ENCODE measurements around the gene EIF6. TPM values are rescaled to one million over a fixed set of nuclear protein-coding genes. Genes with fewer than 3 reads are reported as not detected.
A peak's percentile ranks its signal among the peaks of the same experiment; 100 is the strongest.

The EIF6 gene
- polyA plus RNA-seq, 3 donors, result 94.3 to 222 (median 190) TPM

DNA sequence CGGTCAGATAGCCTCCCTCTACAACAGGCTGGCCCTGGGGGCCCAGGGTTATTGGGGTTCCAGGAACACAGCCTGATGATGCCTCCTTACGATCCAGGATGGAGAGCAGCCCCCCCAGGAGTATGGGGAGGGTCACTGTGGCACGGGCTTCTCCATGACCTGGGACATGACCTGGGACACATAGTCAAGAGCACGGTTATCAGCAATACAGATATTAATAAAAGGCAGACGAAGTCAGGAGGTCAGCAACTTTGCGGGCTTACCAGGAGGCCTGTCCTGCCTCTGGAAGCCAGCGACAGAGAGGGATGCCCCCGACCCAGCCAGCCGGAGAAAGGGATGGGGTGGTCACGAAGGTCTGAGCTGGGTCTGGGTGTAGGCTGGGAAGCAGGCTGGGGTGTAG lies 7.4 kb downstream of the EIF6 start:
- peaks cover 35 to 60% of the 10 kb centered on the region in 2 donors for H3K36me3 ChIP-seq (replicated peaks in 1 of 2; ENCODE audit: control insufficient read depth in 1 of 2, insufficient read depth in 2 of 2, low read length in 2 of 2)
- intact Hi-C loops (cut with micrococcal nuclease), result loop anchor here in 1 of 2 donors (10.0 kb wide), 1 partner anchor 132 kb away; the partner anchor contains the start of gene EDEM2
- WGBS (ENCODE audit: insufficient coverage), result 16% methylated on average over 5 of the region's 10 CpGs
- DNase-seq, result no peak
- peaks cover 37% of the 10 kb centered on the region for H3K79me2 ChIP-seq (ENCODE audit: insufficient read depth, low read length)
- peak overlapping the region; percentile 65 to 94 (median 91) for H3K4me3 ChIP-seq (replicated peaks in 1 of 3; ENCODE audit: low read depth in 2 of 3, low read length in 3 of 3)
- H3K9ac ChIP-seq (ENCODE audit: insufficient read depth, low read length, poor library complexity, severe bottlenecking), result peak overlapping the region; percentile 93
- peaks cover 14 to 22% of the 10 kb centered on the region in 2 donors for H3K4me1 ChIP-seq (ENCODE audit: control insufficient read depth in 1 of 2, insufficient read depth in 2 of 2, low read length in 2 of 2)
- Mint-ChIP-seq H3K4me3 (peak overlapping the region; percentile 95 to 97), H3K27ac (peak overlapping the region; percentile 95 to 99 (median 98)), H3K27me3 (ENCODE audit: low read depth in 3 of 3) (no peaks in the 10 kb centered on the region), H3K9me3 (peaks cover 0 to 1% (median 0%) of the 10 kb centered on the region in 7 donors), H3K36me3 (peaks cover 44 to 57% of the 10 kb centered on the region in 2 donors), H3K4me1 (peaks cover 15% of the 10 kb centered on the region)
- H3K4me2 ChIP-seq (replicated peaks; ENCODE audit: extremely low read depth, low read length, poor library complexity, severe bottlenecking), result peak overlapping the region; percentile 98
- peak overlapping the region; percentile 53 for H2AFZ ChIP-seq (ENCODE audit: insufficient read depth, low read depth, low read length, poor library complexity, severe bottlenecking)
- no peaks in the 10 kb centered on the region for H3K9me3 ChIP-seq (replicated peaks in 1 of 2; ENCODE audit: control insufficient read depth in 1 of 2, insufficient read depth in 1 of 2, low read length in 2 of 2)
- peak overlapping the region; percentile 62 to 97 for H3K27ac ChIP-seq (ENCODE audit: low read depth in 1 of 2, low read length in 2 of 2)
- no peak for TF ChIP-seq CTCF (IDR thresholded peaks at IDR 0.05)
- H3K27me3 ChIP-seq (ENCODE audit: control insufficient read depth in 2 of 2, insufficient read depth in 2 of 2, low read length in 2 of 2), result no peaks in the 10 kb centered on the region
- peaks cover 41% of the 10 kb centered on the region for H4K20me1 ChIP-seq (ENCODE audit: insufficient read depth, low read length)

DNA sequence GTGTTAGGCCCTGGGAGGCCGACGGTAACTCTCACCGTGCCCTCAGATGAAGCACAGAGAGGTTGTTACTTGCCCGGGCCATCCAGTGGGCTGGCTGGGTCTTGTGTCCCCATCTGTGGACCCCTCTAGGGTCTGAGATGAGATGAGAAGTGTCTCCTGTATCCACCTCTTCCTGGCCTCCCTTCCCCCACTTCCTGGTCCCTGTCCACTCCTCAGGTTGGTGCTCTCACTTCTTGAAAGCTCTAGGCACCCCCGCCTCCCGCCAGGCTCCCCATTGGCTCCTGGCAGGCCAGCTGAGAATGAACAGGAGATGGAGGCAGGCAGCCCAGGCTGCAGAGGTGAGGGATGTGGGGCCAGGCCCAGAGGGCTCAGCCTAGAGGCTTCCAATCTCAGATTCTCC lies 8.2 kb downstream of the EIF6 start:
- Histone ChIP-seq H3K36me3 (replicated peaks in 1 of 2; ENCODE audit: control insufficient read depth in 1 of 2, insufficient read depth in 2 of 2, low read length in 2 of 2) (peaks cover 39 to 59% of the 10 kb centered on the region in 2 donors), H3K9me3 (replicated peaks in 1 of 2; ENCODE audit: control insufficient read depth in 1 of 2, insufficient read depth in 1 of 2, low read length in 2 of 2) (no peaks in the 10 kb centered on the region), H3K27ac (ENCODE audit: low read depth in 1 of 2, low read length in 2 of 2) (peak overlapping the region; percentile 62 to 97), H3K79me2 (ENCODE audit: insufficient read depth, low read length) (peaks cover 31% of the 10 kb centered on the region), H2AFZ (ENCODE audit: insufficient read depth, low read depth, low read length, poor library complexity, severe bottlenecking) (no peak overlapping the region), H3K27me3 (ENCODE audit: control insufficient read depth in 2 of 2, insufficient read depth in 2 of 2, low read length in 2 of 2) (no peaks in the 10 kb centered on the region), H3K4me1 (ENCODE audit: control insufficient read depth in 1 of 2, insufficient read depth in 2 of 2, low read length in 2 of 2) (peaks cover 14 to 22% of the 10 kb centered on the region in 2 donors), H3K9ac (ENCODE audit: insufficient read depth, low read length, poor library complexity, severe bottlenecking) (no peak overlapping the region), H3K4me3 (replicated peaks in 1 of 3; ENCODE audit: low read depth in 2 of 3, low read length in 3 of 3) (peak overlapping the region in 1 of 3 experiments; percentile 94), H3K4me2 (replicated peaks; ENCODE audit: extremely low read depth, low read length, poor library complexity, severe bottlenecking) (peak overlapping the region; percentile 98), H4K20me1 (ENCODE audit: insufficient read depth, low read length) (peaks cover 41% of the 10 kb centered on the region)
- no peak for DNase-seq
- 100% methylated on average over 2 of the region's 6 CpGs for WGBS (ENCODE audit: insufficient coverage)
- TF ChIP-seq CTCF (IDR thresholded peaks at IDR 0.05), result no peak
- Mint-ChIP-seq H3K27me3 (ENCODE audit: low read depth in 3 of 3) (no peaks in the 10 kb centered on the region), H3K36me3 (peaks cover 47 to 58% of the 10 kb centered on the region in 2 donors), H3K4me1 (peaks cover 15% of the 10 kb centered on the region), H3K4me3 (no peak overlapping the region), H3K27ac (peak overlapping the region in 6 of 7 donors; percentile 42 to 99 (median 98)), H3K9me3 (peaks cover 0 to 1% (median 0%) of the 10 kb centered on the region in 7 donors)
- intact Hi-C loops (cut with micrococcal nuclease), result loop anchor here in 1 of 2 donors (10.0 kb wide), 1 partner anchor 132 kb away; the partner anchor contains the start of gene EDEM2
